ENCODE results near the gene ZNF165.
"Not testable (repeated sequence)": the region's sequence is repeated elsewhere in the genome, so short reads cannot be mapped to it uniquely, and the experiment has no call there.

The ZNF165 gene

GRCh38 chr6:28080381-28080630 lies at the start of gene ZNF165:
Gene ZNF165, plus strand, starts transcription at chr6:28080568. Its CDS starts 4,913 bp downstream, at chr6:28085481.
- not testable (repeated sequence) for DNase-seq (ENCODE audit: low read depth)

GRCh38 chr6:28053584-28053983 lies 26.8 kb upstream of the ZNF165 start:
- no peak for DNase-seq (ENCODE audit: low read depth)

DNA sequence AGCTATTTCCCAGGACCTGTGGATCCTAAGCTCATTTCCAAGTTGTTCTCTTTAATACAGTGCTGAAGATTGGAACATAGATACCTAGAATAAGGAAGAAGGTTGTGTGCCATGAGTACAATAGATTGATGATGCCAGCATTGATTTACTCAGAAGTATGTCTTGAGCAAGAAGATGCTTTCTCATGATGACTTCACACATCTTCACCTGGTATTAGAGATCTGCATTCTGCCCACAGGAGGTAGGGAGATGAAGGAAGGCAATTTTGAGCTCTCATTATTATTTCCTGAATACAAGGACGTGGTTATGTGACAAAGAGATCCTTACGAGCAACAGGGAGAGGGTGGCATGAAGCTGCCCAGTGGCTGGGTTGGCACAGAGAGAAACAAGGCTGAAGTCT lies 20.0 kb upstream of the ZNF165 start:
- no peak for DNase-seq (ENCODE audit: low read depth)

DNA sequence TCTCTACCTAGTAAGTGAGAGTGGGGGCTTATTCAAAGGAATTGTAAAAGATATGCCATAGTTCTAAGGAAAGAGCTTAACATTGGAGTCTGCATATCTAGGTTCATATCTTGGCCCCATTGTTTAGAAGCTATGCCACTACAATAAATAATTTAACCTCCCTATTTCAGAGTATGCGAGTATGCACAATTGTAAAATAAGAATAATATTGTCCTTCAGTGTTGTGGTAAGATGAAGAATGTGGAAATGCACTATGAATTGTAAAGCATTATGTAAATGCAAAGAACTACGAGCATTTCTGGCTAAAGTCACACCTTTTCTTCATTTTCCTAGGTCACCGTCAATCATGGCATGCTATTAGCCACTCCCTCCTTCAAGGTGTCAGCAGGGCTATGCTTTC lies 16.1 kb upstream of the ZNF165 start:
- DNase-seq (ENCODE audit: low read depth): no peak

- DNase-seq (ENCODE audit: low read depth): no peak
Measured at GRCh38 chr6:28068067-28068466, 12.3 kb upstream of the ZNF165 start.

GRCh38 chr6:28070968-28071367 lies 9.4 kb upstream of the ZNF165 start:
- DNase-seq (ENCODE audit: low read depth): not testable (repeated sequence)

DNA sequence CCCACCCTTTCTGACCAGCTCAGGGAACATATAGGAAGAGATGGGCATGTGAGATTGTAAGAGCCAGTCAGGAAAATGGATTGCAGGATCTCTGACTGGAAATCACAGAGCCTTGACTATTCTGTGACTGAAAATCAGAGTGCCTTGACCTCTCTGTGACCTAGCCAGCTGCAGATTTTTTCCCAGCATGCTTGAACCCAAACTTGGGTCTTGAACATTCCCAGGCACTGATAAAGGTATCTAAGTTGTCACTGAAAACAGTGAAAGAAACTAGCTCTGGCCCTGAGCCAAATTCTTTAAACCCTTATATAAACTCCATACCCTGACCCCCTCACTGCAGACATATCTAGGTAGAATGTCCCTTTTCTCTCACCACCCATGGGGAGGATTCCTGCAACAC lies 2.3 kb upstream of the ZNF165 start:
- DNase-seq (ENCODE audit: low read depth): no peak

- no peak for DNase-seq (ENCODE audit: low read depth)
Measured at GRCh38 chr6:28078836-28079235, 1.5 kb upstream of the ZNF165 start.

- DNase-seq (ENCODE audit: low read depth): peak; percentile 95
Measured at GRCh38 chr6:28080631-28081485, 490 bp downstream of the ZNF165 start.

GRCh38 chr6:28081486-28081751 lies 1.1 kb downstream of the ZNF165 start:
- no peak for DNase-seq (ENCODE audit: low read depth)

- no peak for DNase-seq (ENCODE audit: low read depth)
Measured at GRCh38 chr6:28082939-28083338, 2.6 kb downstream of the ZNF165 start.

GRCh38 chr6:28089054-28089453 lies 8.7 kb downstream of the ZNF165 start:
- no peak for DNase-seq (ENCODE audit: low read depth)

GRCh38 chr6:28090917-28091586 lies 10.7 kb downstream of the ZNF165 start:
- no peak for DNase-seq (ENCODE audit: low read depth)

DNA sequence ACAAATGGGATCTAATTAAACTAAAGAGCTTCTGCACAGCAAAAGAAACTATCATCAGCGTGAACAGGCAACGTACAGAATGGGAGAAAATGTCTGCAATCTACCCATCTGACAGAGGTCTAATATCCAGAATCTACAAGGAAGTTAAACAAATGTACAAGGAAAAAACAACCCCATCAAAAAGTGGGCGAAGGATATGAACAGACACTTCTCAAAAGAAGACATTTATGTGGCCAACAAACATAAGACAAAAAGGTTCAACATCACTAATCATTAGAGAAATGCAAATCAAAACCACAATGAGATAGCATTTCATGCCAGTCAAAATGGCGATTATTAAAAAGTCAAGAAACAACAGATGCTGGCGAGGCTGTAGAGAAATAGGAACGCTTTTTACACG lies 21.9 kb downstream of the ZNF165 start:
- DNase-seq (ENCODE audit: low read depth): not testable (repeated sequence)

DNA sequence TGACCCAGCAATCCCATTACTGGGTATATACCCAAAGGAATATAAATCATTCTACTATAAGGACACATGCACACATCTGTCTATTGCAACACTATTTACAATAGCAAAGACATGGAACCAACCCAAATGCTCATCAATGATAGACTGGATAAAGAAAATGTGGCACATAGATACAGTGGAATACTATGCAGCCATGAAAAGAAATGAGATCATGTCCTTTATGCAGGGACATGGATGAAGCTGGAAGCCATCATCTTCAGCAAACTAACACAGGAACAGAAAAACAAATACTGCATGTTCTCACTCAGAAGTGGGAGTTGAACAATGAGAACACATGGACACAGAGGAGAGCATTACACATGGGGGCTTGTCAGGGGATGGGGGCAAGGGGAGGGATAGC lies 22.3 kb downstream of the ZNF165 start:
- not testable (repeated sequence) for DNase-seq (ENCODE audit: low read depth)

DNA sequence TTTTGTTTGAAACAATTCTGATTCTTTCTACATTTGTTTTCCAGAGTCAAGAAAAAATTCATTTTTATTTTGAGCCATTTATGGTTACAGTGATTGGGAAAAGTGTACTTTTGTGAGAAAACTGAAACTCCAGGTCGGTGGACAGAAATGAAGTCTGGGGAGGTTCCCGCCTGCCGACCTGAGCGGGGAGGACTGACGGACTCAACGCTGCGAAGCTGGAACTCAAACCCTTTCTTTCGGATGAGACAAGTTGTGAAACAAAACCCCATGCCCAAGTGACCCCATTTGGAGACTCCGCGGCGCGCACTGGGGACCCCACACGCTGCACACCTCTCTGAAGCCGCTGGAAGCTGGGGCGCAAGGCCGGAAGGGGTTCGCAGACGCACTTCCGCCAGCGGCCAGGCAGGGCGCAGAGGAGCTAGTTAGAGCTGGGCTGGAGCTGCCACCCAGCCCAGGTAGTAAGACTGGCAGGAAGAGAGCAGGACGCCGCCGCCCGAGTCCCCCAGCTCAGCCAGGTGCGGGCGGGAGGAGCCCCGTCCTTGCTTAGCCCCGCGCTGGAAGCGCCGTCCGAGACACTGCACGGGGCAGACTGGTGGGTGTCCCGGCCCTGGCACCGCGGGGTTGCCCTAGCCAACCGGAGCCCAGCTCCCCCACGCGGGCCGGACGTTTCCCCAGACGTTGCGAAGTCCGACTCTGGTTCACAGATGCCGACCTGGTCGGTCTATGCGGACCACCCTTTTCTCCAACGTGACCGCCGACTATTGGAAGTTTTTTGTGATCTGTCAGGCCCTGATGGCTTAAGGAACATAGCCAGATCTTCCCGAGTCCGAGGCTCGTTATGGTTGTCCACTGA lies 24.2 kb downstream of the ZNF165 start:
- DNase-seq (ENCODE audit: low read depth): peak; percentile 56

DNA sequence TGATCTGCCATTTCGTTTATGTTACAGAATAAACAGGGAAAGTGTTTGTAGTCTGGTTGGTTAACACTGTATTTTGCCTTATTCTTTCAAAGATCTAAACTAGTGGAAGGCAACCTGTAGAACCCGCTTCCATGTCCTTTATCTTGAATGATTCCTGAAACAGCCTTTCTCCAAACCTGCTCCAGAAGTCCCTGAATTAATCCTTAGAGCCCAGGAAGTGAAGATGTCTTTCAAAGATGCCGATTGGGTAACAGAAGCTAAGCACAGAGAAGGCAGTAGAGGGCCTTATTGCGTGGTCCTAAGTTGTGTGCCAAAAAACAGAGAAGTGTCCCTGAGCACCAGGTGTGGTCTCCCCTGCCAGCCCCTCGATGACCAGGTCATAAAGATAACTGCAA lies 24.9 kb downstream of the ZNF165 start:
- no peak for DNase-seq (ENCODE audit: low read depth)

DNA sequence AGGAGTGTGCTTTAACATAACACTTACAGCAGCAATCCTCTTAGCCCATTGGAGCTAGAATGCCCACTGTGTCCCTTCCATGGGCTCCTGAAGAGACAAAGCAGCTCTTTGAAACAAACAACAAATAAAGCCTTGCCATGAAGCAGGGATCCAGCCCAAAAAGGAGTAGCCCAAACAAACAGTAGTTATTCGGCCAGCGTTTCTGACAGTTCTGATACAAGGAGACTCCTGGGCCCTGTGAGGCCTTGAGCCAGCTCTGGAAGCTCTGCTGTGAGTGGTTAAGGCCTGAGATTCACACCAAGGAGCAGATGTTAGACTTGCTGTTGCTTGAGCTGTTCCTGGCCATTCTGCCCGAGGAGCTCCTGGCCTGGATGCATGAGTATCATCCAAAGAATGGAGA lies 27.1 kb downstream of the ZNF165 start:
- no peak for DNase-seq (ENCODE audit: low read depth)

DNA sequence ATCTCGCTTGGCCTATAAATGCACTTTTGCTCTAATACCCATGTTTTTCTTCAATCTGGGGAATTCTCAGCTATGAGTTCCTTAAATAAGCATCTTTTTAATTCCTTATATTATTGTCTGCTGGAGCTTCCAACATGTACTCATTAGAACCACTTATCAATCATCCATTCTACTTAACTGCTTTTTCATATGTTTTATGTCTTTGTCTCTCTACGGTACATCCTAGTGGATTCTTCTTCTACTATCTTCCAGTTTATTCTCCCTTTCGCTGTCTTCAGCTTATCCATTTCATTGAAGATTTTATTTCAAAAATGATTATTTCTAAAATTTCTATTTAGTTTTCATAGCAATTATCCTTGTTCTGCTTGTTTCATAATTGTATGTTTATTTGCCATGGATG lies 31.6 kb downstream of the ZNF165 start:
- DNase-seq (ENCODE audit: low read depth): no peak

- no peak for DNase-seq (ENCODE audit: low read depth)
Measured at GRCh38 chr6:28115799-28116198, 35.4 kb downstream of the ZNF165 start.

- no peak for DNase-seq (ENCODE audit: low read depth)
Measured at GRCh38 chr6:28117386-28118050, 37.1 kb downstream of the ZNF165 start.

- no peak for DNase-seq (ENCODE audit: low read depth)
Measured at GRCh38 chr6:28118217-28118616, 37.8 kb downstream of the ZNF165 start.

DNA sequence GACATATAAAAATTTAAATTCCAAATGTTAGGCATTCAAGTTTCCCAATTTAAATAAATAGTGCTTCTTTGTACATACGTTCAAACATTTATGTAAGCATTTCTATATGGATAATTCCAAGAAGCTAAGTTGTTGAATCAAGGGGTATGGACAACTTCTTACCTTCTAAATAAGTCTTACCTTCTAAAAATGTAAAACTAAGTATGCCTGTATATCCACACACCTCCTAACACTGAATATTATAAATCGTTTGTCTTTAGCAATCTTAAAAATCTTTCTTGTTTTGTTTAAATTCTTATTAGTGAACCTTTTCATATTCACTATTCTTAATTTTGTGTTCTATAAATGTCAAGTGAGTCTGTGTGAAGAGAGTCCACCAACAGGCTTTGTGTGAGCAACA lies 41.5 kb downstream of the ZNF165 start:
- no peak for DNase-seq (ENCODE audit: low read depth)
